GM04504 (cell line): ENCODE data around the gene TM9SF3.
"Not testable (repeated sequence)": the region's sequence is repeated elsewhere in the genome, so short reads cannot be mapped to it uniquely, and the experiment has no call there.

ENCODE experiments used
- DNase-seq: peaks from one replicate; pipeline ENCODE4 v3.0.0-alpha.2; 2012; ENCODE audit warnings: low read depth

Gene TM9SF3

GRCh38 chr10:96565774-96566173, 21.0 kb downstream of the TM9SF3 start:
- no peak for DNase-seq

GRCh38 chr10:96560966-96561887, 25.6 kb downstream of the TM9SF3 start:
- DNase-seq: no peak

GRCh38 chr10:96560489-96560888, 26.3 kb downstream of the TM9SF3 start:
- no peak for DNase-seq

- DNase-seq: no peak
These were observed 30.8 kb downstream of the TM9SF3 start for GRCh38 chr10:96556003-96556402.

GRCh38 chr10:96555330-96555729, 31.5 kb downstream of the TM9SF3 start:
- no peak for DNase-seq

GRCh38 chr10:96548589-96548988, 38.2 kb downstream of the TM9SF3 start:
- DNase-seq: no peak

- DNase-seq: not testable (repeated sequence)
These were observed 41.3 kb downstream of the TM9SF3 start for GRCh38 chr10:96545558-96545957.

GRCh38 chr10:96541921-96542320, 44.9 kb downstream of the TM9SF3 start:
- no peak for DNase-seq

- no peak for DNase-seq
These were observed 46.6 kb downstream of the TM9SF3 start for GRCh38 chr10:96540240-96540639.

GRCh38 chr10:96538683-96539082, 48.1 kb downstream of the TM9SF3 start:
- DNase-seq: no peak

GRCh38 chr10:96536129-96536528, 50.7 kb downstream of the TM9SF3 start:
- no peak for DNase-seq

GRCh38 chr10:96532523-96532922, 54.3 kb downstream of the TM9SF3 start:
- DNase-seq: no peak

GRCh38 chr10:96529634-96530279, 57.1 kb downstream of the TM9SF3 start:
- no peak for DNase-seq

- no peak for DNase-seq
These were observed 62.1 kb downstream of the TM9SF3 start for GRCh38 chr10:96524741-96525140.

- DNase-seq: no peak
These were observed 69.5 kb downstream of the TM9SF3 start for GRCh38 chr10:96517284-96517683.

- DNase-seq: no peak
These were observed 70.5 kb downstream of the TM9SF3 start for GRCh38 chr10:96516337-96516736.

- peak; percentile 68 for DNase-seq
These were observed 72.9 kb downstream of the TM9SF3 start, which contains the start of gene TLL2 for GRCh38 chr10:96513698-96514561. TLL2 (minus strand) TSS chr10:96513926; CDS start chr10:96513685, 241 bp downstream.

GRCh38 chr10:96513305-96513697, 73.5 kb downstream of the TM9SF3 start:
- DNase-seq: no peak

- DNase-seq: no peak
These were observed 74.1 kb downstream of the TM9SF3 start for GRCh38 chr10:96512524-96513304.

- DNase-seq: no peak
These were observed 75.5 kb downstream of the TM9SF3 start for GRCh38 chr10:96511044-96511945.
